Fibroblast of skin of abdomen (primary cell): ENCODE results near the gene C7orf57. TPM values are rescaled to one million over a fixed set of nuclear protein-coding genes. Genes with fewer than 3 reads are reported as not detected.
"Not testable (repeated sequence)": the region's sequence is repeated elsewhere in the genome, so short reads cannot be mapped to it uniquely, and the experiment has no call there.

Experiments used
- DNase-seq: peaks from one replicate; pipeline ENCODE4 v3.0.0-alpha.2; 2013
- polyA plus RNA-seq, 2 experiments: library from polyadenylated mRNA; unstranded; fragments of 120-200 nt; gene quantifications; one replicate each; pipeline ENCODE4 v1.2.1, GENCODE V29; 2013; ENCODE audit not compliant: insufficient read length in 2 of 2

Gene C7orf57
- 0.06 TPM for polyA plus RNA-seq (2013, experiment 1 of 2; ENCODE audit: insufficient read length)
- polyA plus RNA-seq (2013, experiment 2 of 2; ENCODE audit: insufficient read length), result 0.07 TPM

DNA sequence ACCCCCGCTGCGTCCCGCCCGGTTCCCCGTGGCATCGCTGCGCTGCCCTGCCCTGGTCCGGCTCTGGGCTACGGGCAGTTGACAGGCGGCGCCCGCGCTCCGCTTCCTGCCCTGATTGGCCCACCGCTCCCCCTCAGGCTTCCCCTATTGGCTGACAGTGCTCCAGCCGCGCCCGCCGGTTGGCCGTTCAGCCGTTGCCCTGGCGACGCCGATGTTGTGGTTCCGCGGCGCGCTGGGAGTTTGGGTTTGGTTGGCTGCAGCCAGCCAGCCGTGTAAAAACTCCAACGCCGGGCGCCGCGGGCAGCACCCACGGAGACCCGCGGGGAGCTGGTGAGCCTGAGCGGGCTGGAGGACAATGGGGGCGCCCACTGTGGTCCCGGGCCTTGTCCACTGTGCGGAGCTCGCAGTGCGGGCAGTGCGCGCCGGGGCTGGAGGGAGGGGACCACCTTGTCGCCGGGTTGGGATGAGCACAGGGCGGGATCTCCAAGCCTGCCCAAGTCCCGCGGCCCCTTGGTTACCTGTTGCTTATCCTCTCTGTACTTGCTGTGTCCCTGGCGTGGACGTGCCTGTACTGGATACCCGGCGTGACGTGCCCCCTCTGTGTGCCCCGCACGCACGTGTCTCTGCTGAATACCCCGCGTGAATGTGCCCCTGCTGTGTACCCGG, at the start of gene C7orf57:
C7orf57 (plus strand) TSS at position 243 of the 666 bp plus-strand sequence. CDS start 766 bp downstream, outside the sequence.
- peak; percentile 82 for DNase-seq

DNA sequence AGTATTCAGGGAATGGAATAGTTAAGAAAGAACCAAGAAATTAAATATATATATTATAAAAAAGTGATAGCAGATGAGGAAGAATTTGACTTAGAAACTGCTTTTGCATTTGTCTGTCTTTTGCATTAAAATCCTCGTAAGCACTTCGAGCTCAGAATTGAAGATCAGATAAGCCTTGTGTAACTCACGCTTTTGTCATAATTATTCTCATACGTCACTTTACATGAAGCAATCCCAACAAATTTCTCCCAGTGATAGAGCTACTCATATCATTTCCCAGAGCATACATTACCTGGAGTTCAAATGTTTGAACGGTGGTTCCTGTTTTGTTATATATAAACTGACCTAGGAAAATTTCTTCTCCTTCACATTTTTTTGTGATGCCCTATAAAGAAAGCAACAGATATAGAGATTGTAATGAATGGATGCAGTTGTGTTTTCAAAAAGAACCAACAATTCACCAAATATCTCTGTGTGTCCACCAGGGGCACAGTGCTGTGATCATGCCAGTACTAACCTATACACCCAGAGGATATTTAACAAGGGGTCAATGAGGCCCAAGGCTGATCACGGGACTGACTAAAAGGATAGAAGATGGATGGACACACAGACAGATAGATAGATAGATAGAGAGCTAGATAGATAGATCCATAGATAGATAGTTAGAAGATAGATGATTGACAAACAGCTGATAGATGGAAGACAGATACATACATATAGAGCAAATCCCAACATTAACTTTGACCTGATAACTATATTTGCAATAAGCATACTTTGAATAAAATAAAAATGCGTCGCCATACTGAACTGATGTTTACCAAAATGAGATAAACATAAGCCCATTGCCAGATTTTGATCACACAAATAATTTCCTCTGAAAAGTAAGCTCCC, 46.6 kb upstream of the C7orf57 start:
- DNase-seq, result no peak

DNA sequence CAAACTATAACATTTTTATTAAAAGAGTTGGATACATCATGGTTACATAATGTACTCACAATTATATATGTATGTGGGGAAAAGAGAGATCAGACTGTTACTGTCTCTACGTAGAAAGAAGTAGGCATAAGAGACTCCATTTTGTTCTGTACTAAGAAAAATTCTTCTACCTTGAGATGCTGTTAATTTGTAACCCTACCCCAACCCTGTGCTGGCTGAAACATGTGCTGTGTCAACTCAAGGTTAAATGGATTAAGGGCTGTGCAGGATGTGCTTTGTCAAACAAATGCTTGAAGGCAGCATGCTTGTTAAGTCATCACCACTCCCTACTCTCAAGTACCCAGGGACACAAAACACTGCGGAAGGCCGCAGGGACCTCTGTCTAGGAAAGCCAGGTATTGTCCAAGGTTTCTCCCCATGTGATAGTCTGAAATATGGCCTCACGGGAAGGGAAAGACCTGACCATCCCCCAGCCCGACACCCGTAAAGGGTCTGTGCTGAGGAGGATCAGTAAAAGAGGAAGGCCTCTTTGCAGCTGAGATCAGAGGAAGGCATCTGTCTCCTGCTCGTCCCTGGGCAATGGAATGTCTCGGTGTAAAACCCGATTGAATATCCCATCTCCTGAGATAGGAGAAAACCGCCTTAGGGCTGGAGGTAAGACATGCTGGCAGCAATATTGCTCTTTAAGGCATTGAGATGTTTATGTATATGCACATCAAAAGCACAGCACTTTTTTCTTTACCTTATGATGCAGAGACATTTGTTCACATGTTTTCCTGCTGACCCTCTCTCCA, 45.5 kb upstream of the C7orf57 start:
- not testable (repeated sequence) for DNase-seq

DNA sequence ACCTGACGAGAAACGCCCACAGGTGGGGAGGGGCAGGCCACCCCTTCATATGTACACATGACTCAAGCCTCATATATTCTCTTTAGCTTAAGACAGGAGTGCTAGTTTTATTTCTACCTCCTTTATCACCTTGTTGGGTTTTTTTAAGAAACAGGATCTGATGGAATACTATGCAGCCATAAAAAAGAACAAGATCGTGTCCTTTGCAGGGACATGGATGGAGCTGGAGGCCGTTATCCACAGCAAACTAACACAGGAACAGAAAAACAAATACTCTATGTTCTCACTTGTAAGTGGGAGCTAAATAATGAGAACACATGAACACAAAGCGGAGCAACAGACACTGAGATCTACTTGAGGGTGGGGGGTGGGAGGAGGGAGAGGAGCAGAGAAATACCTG, 44.8 kb upstream of the C7orf57 start:
- DNase-seq, result no peak

DNA sequence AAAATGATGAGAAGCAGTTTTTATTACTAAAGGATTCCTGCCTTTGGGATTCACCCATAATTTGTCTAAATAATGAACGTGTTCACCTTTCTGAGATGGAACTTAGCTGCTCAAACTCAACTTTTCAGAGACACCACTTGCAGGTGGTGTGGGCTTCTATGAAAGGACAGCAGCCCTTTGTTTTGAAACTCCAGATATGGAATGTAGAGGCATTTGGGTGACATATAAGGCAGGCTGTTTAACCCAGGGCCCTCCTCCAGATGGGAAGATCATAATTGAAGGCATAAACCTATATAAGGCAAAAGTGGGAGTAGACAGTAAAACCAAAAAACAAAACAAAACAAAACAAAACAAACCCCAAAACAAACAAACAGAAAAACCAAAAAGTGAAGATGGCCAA, 44.1 kb upstream of the C7orf57 start:
- no peak for DNase-seq

DNA sequence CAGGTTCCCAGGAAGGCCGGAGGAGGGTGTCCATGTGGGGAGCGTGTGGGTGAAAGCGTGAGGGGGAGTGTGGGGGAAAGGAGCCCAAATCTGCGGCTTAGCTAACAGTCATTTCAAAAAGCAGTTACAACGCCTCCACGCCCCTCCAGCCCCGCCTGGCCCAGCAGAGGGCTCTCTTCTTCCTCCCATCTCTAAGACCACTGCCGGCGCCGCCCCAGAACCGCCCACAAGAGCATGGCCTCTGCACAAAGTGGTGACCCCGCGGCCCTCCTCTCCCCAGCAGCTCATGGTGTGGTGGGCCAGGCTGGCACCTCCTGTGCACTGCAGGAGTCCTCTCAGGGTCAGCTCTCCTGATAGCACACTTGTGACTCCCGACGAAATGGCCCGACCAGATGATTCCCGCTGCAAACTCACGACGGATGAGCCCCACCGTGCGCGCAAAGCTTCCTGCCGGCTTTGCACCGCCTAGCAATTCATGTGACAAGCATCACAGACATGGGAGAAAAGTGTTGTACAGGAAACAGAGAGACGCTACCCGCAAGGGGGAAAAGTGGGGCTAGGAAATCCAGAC, 43.5 kb upstream of the C7orf57 start:
- peak; percentile 77 for DNase-seq

DNA sequence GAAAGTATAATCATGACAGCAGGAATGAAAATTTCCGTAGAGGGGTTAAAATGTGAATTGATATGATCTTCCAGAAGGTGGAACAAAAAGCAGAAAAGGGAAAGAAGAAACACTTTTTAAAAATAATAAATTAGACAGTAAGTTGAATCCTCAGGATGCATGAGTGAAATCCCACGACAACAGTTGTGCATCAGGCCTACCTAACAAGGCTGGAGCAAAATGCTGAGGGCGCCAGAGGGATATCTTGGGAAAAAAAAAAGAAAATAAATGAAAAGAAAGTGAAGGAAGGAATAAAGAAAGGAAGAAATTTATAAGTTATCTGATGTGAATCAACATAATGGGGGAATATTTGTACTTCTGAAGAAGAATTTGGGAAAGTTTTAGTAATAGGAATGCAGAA, 42.9 kb upstream of the C7orf57 start:
- no peak for DNase-seq

DNA sequence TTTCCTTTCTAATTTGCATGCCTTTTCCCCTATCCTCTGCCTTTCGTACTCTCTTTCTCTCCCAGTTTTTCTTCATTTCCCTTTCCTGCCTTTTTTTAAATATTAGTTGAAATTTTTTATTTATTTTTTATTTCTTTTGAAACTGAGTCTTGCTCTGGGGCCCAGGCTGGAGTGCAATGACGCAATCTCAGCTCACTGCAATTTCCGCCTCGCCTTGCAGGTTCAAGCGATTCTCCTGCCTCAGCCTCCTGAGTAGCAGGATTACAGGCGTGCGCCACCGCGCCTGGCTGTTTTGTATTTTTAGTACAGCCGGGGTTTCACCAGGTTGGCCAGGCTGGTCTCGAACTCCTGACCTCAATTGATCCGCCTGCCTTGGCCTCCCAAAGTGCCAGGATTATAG, 35.9 kb upstream of the C7orf57 start:
- no peak for DNase-seq

DNA sequence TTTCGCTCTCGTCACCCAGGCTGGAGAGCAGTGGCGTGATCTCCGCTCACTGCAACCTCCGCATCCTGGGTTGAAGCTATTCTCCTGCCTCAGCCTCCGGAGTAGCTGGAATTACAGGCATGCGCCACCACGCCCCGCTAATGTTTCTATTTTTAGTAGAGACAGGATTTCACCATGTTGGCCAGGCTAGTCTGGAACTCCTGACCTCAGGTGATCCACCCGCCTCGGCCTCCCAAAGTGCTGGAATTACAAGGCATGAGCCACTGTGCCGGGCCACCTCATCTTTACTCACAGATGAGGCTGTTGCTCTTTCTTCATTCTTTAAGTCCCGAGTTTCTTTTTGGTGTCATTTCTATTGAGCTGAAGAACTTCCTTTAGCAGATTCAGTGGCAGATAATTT, 35.2 kb upstream of the C7orf57 start:
- DNase-seq, result not testable (repeated sequence)

DNA sequence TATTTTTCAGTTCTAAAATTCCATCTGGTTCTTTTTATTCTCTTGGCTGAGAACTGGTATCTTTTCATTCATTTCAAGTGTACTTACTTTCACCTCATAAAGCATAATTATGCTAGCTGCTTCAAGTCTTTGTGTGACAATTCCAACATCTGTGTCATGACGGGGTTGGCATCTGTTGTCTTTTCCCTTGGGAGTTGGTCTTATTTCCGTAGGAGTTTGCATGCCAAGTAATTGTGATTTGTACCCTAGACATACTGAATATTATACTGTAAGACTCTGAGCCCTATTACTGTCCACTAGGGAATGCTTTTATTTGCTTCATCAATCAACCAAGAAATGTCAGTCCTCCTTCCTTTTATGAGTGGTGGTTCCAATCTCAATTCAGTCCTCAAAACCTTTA, 31.3 kb upstream of the C7orf57 start:
- no peak for DNase-seq

DNA sequence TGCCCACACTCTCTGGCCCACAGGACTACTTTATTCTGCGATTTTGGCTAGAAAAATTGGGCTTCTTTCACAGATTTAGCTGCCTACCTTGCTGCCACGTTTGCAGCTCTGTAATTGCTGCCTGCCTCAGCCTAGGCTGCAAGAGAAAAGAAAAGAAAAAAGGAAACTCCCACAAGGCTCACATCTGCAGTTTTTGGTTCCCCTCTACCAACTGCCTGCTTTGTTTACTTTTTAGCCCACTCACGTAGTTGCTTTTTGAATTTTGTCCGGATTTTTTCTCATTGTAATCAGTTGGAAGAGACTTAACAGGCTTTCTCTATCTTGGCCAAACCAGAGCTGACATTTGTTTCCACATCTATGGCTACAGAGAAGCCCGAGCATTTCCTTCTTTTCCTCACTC, 30.7 kb upstream of the C7orf57 start:
- DNase-seq, result no peak

DNA sequence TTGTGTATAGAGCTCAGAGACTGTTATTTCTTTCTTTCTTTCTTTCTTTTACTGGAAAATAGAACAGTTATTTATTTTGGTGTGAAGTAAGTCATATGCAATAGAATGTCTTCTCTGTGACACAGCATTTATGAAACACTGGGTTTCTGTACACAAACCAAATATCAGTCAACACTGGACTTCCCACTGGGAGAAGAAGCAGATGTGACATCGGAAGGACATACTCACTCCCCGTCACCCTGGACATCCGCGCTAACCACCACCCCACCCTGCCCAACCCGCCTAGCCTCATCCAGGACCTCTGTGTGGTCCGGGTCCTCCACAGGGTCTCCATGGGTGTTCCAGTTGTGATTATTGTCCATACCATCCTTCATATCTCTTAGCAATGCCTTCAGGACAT, 28.5 kb upstream of the C7orf57 start:
- DNase-seq, result no peak

DNA sequence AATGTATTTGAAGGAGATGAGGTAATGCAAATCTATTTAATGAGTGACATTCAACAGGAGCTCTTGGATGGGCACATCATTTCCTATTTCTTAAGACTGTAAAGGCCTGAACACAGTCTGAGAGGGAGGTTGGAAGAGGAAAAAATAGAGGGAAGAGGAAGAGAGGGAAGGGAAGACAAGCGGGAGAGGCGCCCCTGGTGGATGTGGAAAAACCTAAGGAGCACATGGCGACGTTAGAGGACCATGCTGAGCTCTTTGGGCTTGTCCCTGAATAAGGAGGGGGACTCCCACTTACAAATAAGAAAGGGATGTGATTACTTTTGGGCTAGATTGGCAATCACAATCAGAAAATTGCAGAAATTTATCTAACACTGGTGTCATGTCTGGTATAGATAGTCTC, 26.1 kb upstream of the C7orf57 start:
- no peak for DNase-seq

DNA sequence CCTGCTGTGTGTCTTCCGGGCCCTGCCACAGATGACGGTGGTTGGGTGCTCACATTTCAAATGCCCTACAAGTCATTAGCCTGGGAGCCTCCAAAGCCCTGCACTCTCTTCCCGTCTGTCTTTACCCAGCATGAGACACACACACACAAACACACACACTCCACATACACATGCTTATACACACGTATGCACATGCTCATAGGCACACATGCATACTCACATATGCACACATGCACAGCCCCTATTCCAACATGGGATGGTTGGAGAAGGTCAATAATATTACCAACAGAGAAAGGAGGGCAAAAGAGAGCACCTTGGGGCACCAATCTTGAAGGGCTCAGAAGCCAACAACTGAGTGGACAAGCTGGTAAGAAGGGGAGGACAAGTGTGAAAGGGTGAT, 25.4 kb upstream of the C7orf57 start:
- no peak for DNase-seq

DNA sequence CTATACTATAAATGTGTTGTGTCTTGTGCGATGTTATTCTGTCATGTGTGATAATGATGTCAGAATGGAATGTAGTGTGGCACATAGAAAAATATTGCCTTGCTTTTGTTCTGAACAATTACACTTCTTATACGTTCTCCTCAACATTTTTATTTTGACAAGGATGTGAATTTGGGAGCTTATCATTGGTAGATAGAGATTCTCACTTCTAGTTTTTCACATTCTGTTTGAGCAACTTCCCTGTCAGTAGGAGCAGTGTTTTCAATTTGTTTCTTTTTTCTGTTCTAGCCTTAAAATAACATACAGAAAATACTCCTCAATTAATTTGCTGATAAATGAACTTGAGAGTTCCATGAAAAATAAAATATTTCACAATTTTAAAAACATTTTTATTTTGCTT, 24.0 kb upstream of the C7orf57 start:
- DNase-seq, result no peak

DNA sequence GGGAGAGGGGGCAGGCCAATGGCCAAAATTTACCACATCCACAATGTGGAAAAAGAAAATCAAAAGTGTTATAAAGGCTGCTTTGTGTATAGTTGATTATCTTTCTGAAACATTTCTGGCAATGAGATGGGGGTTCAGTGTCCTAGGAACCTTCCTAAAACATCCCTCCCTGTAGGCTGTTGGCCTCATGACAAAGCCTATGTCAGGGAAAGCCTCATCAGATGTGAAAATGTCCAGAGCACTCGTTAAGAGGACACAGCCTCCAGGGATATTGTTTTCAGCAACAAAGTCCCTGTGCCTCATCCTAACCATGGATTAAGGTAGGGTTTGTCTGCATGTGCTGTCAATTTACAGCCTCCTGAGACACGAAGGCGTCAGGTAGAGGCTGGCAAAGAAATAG, 23.4 kb upstream of the C7orf57 start:
- no peak for DNase-seq

DNA sequence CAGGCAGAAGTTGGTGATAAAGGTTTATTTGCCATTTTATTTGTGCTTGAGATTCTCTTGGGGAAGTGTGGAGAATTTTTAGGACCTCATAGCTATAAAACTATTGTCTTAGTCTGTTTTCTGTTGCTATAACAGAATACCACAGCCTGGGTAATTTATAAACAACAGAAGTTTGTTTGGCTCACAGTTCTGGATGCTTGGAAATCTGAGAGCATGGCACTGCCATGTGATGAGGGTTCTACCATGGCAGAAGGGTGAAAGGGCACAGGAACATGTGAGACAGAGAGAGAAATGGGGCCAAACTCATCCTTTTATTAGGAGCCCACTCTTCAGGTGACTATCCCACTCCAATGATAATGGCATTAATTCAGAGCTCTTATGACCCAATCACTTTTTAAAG, 18.7 kb upstream of the C7orf57 start:
- no peak for DNase-seq

DNA sequence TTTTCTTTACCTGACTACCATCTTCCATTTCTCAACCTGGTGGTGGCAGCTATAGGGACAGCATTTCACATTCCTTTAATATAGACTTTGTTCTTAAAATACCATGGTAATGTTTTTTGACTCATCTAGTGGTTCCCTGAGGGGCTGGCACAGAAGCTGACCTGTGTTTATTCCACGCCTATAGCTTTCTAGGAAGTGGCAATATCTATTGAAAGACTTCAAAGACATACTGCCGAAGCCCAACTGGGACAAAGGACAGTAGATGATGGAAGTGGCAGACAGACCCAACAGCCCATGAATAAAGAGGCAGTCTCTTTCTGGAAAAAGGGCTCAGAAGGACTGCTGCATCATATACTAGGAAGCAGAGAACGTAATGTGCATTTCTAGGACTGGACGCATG, 17.7 kb upstream of the C7orf57 start:
- no peak for DNase-seq

DNA sequence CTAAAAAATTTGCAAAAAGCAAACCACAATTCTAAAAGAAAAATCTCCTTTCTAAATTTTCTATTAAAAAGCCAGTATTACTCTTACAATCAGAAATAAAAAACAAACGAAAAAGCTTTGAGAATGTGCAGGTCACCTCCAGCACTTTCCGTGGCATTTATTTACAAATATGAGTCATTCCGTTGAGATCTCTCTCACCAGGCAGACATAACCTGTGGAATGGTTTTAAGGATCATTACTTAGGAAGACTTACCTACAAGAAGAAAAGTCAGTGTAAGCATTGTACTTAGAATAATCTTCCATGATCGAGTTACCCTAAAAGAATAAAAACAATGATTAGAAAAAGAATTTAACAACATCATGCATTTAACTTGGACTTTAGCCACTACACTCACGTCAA, 9.7 kb upstream of the C7orf57 start:
- DNase-seq, result no peak

DNA sequence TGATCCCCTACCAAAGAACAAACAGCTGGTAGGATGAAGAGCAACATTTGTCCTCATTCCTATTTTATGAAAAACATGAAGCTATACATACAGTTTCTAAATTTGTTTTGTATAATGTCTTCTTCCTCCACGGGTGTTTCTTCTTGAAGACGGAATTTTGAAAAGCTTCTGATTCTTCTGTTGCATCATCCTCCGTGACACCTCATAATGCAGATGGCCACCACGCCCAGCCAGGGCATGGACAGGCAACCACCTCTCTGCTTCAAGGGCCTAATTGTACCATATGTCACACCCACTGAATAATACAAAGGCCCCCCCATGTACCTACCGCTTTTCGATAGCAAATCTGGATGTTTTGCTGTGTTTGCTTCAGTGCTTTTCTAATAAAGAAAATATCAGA, 6.4 kb upstream of the C7orf57 start, which contains the start of gene SUN3:
SUN3 (minus strand) TSS at position 170 of the 400 bp plus-strand sequence; CDS start at position 1, 169 bp downstream.
- DNase-seq, result no peak

DNA sequence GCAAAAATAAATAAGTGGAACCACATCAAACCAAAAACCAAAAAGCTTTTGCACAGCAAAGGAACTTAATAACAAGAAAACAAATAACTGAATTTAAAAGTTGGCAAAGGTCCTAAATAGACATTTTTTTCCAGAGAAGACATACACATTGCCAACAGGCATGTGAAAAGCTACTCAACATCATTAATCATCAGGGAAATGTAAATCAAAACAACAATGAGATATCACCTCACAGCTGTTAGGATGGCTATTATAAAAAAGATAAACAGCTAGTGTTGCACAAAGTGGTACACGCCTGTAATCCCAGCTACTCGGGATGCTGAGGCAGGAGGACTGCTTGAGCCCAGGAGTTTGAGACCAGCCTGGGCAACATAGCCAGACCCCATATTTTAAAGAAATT, 4.2 kb upstream of the C7orf57 start:
- no peak for DNase-seq

DNA sequence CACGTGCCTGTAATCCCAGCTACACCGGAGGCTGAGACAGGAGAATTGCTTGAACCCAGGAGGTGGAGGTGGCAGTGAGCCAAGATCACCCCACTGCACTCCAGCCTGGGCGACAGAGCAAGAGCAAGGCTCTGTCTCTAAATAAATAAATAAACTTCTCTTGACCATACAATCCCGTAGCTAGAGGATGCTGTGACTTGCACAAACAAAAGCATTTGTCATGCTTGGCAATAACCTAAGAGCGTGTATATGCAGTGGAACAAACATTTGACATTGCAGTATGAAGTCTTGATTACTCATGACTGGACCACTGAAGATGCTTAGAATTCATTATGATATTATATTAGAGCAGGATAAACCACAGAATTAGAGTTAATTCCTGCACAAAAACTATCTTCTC, 1.4 kb upstream of the C7orf57 start:
- DNase-seq, result no peak
